Activated T-cell treated with anti-CD3 and anti-CD28 coated beads, Interleukin-2, amount 50 U/mL, for 1 hour (primary cell): ENCODE measurements around the gene TMEM242.
"Not testable (repeated sequence)": the region's sequence is repeated elsewhere in the genome, so short reads cannot be mapped to it uniquely, and the experiment has no call there.

ENCODE experiments used
- DNase-seq: peaks from one replicate; pipeline ENCODE4 v3.0.0-alpha.2; 2020

Gene TMEM242

DNA sequence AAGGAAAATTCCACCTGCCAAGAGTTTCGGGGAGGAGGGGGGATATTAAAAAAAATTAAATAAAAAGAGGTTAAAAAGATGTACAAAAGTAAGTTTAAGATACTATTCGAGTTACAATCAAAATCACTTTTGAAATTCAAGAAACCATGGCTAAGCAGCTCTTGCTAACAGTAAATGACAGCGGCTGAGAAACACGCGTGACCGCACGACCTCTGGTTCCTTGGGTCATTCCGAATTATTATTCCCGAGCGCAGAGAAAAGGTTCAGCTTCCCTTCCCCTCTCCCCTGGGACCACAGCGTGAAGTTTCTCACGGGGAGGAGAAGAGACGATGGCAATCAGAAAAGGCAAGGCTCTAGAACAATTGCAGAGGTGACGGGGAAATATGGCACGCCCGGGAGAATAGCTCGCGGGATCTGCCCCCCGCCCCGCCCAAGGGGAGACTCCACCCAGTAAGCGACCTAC is 496 bp downstream of the TMEM242 start:
- no peak for DNase-seq

DNA sequence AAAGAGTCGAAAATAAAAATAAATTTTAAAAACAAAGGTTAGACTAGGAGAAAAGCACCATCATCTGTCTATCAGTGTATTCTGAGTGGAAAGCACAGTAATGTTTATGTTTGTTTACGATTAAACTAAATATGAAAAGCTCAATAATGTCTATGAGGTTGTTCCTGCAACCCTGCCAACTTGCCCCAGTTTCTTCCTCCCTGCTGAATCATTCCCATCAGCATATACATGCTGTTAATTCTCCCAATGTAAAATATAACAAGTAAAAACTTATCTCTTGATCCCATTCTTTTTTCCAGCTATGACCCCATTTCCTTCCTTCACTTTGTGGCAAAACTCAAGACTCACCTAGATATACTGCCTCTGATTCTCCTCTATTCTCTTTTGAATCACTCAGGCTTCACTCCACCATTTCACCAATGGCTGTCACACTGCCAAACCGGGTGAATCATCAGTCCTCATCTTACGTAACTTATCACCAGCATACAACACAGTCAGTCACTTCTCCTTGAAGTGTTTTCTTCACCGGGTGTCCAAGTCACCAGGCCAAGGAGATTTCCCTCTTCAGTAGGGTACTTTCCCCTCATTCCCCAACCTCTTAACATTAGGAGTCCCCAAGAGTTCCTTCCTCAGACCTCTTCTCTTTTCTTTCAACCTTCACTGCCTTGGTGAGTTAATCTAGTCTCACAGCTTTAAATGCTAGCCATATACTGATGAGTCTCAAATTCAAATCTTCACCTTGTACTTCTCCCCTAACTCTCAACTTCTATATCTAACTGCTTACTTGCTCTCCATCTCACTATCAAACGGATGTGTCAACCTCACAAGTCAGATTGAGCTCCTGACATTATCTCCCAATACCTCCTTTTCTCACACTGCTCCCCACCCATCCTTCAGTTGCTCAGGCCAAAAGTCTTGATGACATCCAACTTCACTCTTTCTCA is 6.2 kb downstream of the TMEM242 start:
- no peak for DNase-seq

DNA sequence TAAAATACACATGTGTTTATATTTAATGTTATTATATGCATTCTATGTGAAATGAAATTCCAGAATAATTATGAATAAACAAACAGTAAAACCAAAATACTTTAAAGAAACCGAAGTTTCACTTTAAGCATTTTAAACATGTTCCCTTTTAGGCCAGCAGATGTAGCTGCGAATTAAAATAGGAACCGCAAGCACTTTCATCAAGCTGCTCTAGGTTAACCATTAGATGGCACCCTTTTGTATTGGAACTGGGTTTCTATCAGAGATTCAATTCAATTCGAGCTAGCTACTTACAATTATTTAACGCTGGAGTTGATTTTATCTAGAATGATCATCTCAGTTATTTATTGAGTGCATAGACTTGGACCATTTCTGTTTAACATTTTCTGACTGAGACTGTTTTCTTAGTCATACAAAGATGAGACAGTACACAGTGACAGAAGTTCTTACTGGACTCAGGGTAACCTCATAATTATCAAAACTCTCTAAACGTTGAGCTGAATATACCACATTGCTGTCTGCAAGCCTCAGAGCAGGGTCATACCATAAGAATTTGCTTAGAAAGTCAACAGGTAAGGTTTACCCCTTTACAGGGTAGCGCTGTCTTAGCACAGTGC is 8.5 kb downstream of the TMEM242 start:
- no peak for DNase-seq

DNA sequence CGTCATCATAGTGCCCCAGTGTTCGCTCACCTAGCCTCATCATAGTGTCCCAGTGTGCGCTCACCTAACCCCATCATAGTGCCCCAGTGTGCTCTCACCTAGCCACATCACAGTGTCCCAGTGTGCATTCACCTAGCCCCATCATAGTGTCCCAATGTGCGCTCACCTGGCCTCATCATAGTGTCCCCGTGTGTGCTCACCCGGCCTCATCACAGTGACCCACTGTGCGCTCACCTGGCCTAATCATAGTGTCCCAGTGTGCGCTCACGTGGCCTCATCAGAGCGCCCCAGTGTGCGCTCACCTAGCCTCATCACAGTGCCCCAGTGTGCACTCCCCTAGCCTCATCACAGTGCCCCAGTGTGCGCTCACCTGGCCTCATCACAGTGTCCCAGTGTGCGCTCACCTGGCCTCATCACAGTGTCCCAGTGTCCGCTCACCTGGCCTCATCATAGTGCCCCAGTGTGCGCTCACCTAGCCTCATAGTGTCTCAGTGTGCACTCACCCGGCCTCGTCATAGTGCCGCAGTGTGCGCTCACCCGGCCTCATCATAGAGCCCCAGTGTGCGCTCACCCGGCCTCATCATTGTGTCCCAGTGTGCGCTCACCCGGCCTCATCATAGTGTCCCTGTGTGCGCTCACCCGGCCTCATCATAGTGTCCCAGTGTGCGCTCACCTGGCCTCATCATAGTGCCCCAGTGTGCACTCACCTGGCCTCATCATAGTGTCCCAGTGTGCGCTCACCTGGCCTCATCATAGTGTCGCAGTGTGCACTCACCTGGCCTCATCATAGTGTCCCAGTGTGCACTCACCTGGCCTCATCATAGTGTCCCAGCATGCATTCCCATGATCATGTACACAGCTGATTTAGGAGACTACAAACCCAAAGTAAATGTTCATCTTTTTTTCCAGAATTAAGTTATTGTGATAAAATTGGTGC is 9.5 kb downstream of the TMEM242 start:
- DNase-seq: no peak

DNA sequence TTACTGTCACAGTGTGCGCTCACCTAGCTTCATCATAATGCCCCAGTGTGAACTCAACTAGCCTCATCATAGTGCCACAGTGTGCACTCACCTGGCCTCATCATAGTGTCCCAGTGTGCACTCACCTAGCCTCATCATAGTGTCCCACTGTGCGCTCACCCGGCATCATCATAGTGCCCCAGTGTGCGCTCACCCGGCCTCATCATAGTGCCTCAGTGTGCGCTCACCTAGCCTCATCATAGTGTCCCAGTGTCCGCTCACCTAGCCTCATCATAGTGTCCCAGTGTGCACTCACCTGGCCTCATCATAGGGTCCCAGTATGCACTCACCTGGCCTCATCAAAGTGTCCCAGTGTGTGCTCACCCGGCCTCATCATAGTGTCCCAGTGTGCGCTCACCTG is 10.6 kb downstream of the TMEM242 start:
- no peak for DNase-seq

DNA sequence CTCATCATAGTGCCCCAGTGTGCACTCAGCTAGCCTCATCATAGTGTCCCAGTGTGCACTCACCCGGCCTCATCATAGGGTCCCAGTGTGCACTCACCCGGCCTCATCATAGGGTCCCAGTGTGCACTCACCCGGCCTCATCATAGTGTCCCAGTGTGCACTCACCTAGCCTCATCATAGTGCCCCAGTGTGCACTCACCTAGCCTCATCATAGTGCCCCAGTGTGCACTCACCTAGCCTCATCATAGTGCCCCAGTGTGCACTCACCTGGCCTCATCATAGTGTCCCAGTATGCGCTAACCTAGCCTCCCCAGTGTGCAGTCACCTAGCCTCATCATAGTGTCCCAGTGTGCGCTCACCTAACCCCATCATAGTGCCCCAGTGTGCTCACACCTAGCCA is 12.6 kb downstream of the TMEM242 start:
- not testable (repeated sequence) for DNase-seq

DNA sequence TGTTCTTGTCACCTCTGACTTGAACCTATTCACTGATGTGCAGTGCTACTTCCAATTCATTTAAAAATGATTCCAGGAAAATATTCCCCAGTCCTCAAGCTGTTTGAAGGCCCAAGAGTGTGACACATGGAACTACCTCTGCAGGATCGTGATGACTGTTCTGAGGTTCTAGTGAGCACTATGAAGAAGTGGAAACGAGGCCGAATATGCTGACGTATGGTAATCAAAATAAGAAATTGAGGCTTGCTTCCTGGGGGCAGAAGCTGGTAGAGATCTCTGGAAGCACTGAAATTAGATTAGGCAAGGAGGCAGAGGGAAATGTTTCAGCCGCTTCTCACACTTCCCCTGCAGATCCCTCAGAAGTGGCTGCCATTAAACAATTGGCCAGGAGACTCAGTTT is 15.7 kb downstream of the TMEM242 start:
- DNase-seq: no peak

DNA sequence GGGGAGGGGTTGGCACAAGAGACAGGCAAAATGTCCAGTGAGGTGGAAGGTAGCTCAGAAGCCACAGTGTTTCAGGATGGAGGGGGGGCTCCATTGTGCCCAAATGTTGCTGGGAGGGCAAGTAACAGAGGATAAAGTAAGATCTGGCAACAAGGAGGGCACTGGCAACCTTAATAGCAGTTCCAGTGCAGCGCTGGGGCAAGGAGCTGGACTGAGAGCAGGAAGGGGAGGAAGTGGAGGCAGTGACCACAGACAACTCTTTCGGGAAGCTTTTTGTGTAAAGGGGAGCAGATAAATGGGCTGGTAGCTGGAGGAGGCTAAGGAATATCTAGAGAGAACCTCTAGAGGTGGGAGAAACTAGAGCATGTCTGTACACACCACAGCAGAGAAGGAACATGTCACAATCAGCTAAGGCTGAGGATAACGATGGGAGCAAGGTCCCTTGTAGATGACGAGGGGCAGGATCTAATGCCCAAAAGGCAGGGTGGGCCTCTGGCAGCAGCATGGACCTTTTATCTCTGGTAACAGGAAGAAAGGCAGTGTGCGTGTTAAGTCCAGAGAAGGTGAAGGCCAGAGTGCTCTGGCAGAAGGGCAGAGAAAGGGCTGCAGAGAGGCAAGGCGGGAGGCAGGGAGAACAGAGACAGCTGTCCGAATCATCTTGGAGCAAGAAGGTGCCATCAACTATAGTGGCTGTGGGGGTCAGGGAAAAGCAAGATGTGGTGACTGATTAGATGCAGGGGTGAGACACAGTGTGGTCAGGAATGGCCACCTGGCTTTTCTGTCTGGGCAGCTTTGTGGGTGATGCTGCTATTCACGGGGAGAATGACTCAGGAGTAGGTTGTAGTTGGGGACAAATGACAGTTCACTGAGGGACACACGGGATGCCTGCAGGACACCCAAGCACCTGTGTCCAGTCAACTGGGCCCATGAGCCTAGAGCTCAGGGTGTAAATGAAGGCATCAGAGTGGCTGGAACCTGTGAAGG is 17.4 kb downstream of the TMEM242 start:
- DNase-seq: no peak

DNA sequence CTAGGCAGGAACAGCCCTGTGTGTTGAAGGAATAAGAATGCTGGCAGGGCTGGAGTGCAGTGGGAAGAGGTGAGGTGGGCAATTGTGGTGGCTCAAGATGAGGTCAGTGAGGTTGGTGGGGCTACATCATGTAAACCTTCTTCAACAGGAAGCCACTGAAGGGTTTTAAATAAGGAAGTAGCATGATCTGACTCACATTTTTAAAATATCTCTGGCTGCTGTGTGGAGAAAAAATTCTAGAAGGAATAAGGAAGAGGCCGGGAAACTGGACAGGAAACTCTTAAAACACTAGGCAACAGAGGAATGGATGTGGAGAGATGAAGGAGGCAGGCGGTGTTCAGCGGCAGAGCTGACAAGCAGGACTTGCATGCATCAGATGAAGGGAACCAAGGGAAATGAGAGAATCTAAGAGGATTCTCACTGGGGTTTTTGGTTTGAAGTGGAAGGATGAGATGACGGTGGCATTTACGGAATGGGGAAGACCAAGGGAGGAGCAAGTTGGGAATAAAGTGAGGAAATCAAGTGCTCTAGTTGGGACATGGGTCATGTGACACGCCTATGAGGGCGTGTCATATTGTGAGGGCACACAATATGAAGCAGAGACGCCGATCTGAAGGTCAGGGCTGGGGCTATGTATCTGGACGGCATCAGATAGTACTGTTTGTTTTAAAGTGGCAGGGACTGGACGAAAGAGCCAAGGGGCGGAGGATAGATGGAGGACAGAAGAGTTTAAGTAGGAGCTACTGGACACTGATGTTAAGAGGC is 18.2 kb downstream of the TMEM242 start:
- DNase-seq: no peak

DNA sequence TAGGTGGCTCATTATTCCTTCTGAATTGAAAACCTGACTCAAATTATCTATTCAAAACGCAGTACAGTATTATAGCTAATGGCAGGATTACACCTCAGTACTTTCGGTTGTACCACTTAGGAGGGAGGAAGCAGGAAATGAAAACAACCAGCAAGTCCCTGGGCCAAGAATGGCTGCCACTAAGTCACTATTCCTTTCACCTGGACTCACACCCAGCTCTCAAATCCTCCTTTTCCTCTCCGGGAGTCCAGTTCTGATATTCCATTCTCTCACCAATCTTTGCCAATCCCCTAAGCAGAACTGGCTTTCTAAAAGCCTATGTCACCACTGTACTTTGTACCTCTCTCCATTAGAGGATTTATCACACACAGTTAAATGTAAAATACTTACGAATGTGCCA is 20.6 kb downstream of the TMEM242 start:
- DNase-seq: no peak

DNA sequence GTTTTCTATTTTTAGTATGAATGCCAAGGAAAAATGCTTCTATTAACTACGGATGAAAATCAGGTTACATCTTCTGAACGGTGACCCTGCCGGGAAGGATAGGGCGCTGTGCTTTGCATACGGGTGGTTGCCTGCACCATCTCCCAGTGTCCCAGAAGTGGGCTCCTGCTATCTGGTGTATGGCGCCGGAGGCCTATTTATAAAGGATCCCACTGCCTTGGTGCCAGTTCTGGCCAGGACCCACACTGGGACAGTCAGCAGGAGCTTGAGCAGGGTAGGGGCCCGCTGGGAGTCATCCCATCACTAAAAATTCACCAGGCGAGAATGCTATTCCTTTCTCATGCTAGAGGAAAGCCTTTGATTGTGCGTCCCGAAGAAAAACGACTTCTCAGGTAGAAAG is 22.9 kb downstream of the TMEM242 start:
- DNase-seq: no peak

DNA sequence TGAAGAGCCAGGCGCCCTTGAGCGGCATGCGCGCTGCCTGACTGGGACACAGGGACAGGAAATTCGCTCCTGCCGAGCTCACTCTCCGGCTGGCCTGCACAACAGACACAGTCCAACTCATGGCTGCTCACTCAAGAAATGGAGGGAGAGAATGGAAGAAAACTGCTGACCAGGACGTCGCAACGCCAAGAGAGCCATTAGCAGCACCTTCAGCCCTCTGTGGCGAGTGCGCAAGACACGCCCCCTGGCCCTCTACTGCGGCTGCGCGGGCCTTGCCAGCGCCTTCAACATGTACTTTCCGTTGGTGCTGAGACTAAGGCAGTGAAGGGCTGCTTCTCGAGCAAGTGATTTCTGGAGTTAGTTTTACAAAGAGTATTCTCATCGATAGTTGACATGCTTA is 23.3 kb downstream of the TMEM242 start:
- no peak for DNase-seq

DNA sequence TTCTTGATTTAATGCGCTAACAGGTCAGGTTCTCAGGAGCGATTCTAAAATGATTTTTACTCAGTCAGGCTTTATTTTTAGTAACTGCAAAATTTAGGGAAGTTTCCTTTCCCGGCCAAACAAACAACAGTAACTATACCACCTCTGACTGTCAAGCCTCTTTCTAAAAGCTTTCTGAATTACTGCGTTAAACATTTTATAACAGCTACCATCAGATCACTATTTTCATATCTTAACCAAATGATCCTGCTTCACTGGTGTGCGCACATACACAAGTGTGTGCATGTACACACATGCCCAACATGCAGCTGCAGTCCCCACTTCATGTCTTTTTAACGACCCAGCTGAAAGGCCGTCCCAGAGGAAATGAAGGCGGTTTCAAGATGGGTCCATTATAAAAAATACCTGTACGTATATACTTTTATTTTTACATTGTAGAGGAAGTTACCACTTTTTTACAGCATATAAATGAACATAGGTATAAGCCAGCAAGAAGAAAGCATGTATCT is 25.0 kb downstream of the TMEM242 start:
- DNase-seq: no peak

DNA sequence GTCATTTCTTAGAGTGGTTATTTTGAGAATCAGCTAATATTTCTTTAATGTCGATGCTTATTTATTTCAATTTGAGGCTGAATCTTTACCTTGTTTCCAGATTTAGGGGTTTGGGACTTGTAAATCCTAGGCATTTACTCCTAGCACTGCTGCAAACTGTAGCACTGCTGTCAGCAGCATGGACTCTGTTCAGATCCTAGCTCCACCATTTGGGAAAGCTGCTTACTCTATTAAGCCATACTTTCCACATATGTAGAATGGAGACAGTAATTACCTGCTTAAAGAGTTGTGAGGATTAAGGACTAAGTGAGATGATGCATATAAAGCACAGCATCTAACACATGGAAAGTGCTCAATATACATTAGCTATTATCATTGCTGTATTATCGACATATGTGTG is 28.7 kb downstream of the TMEM242 start:
- DNase-seq: no peak

DNA sequence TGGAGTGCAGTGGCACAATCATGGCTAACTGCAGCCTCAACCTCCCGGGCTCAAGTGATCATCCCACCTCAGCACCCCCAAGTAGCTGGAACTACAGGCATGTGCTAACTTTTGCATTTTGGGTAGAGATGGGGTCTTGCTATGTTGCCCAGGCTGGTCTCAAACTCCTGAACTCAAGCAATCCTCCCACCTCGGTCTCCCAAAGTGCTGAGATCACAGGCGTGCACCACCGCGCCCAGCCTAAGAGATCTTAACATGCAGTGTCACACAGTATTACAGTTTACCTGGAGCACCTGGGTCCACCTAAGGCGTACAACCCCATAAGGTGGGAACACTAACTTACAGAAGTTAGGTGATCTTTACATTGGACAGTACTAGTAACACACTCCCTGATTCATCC is 29.5 kb downstream of the TMEM242 start:
- DNase-seq: no peak

DNA sequence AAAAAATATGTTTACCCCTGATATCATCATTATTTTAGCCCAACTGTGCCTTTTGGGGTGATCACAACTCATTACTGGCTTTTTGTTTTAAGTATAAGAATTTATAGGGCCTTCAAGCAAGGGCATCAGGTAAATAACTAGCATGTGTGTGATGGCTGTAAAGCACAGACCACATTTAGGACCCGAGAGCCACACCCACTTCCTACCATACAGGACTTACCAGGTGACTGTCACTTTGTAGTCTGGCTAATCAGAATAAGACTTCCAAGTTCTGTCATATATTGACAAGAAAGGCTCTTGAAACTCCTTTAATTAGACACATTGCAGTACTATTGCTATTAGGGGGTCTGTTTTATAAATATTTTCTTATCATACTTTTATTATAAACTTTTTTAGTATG is 31.1 kb downstream of the TMEM242 start:
- DNase-seq: no peak

DNA sequence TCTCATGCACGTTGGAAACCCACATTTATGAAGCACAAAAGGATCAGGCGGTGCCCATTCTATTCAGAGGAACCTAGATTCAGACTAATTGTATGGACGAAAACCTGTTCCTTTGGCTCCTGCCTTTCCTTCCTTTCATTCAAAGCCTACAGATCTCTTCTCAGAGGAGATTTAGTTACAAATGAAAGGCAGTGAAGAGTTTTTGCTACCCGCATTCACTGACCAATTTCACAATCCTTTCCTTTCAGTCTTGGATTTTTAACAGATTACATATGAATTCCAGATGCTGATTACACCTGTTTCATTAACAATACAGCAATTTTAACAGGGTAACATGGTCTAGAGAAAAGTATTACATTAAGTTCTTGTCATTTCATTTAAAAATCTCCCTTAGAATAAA is 32.0 kb downstream of the TMEM242 start:
- no peak for DNase-seq

DNA sequence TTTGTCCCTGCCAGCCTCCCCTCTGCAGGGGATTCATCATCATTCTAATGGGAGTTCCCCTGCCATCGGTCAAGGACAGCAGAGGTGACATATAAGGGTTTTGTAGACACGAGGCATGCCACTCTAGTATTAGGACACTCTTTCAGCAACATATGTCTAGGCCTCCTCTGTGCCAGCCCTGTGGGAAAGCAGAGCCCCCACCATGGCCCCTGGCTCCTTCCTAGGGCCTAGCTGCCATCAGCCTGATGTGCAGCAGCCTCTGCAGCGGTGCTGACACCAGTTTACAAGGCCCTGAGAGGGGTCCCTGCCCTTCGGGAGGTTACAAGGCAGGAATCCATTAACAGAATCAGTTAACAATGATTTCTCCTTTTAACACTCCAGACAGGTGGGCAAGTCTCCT is 32.5 kb downstream of the TMEM242 start:
- DNase-seq: no peak

DNA sequence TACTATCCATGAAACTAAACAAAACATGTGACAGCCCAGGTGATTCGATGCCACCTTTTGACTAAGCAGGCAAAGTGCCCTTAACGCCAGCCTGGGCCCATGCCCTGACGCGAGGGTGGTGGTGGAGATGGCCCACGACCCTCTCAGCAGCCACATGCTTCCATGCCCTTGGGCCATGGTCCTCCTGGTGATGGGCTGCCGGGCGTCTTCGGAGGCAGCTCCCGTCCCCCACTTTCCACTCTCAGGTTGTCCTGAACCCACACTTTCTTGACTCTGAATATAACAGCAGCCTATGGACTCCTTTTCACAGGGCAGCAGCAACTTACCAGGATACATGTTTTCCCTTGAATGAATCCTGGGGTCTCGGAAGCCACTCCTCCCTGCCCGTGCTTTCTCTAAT is 33.6 kb downstream of the TMEM242 start:
- DNase-seq: no peak

DNA sequence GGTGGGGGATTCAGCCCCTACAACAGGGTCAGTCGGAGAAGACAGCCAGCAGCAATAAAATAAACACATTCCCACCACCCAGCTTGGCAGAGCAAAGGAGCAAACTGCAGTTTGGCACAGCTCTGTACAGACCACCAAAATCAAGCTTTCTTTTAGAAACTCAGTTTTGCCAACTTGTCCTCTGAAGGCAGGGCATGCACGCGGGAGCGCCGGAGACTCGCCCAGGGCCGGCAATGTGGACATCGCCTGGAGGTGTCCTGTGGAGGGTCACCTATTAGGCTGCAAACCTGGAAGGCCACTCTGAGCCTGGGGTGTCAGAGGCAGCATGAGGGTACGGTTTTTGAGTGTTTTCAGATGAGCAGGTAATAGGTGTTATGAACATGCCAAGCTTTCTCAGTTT is 34.7 kb downstream of the TMEM242 start:
- DNase-seq: no peak

DNA sequence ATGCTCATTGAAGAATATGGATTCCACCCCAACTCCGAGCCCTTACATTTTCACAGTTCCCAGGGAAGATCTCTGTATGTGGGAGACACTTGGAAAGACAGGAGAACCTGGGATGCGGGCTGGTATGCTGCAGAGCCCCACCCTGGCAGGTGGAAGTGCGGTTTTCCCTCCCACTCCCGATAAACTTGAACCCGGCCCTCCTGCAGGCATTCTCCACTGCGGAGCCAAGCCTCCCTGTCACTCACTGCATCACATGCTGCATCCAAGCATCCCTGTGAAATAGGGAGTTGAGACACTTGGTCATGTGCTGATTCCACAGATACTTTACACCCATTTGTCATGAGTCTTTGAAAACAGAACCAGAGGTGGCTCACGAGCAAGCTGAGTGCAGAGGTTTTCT is 35.4 kb downstream of the TMEM242 start:
- no peak for DNase-seq
